Nephron (organoid): Measurements from ENCODE around the gene COL6A1.

Source experiments
- H3K27ac Mint-ChIP-seq, 3 experiments: 2 replicates each; pipeline ENCODE4 v1.8.0; 2020; ENCODE audit warnings: mixed read lengths in 3 of 3, mild to moderate bottlenecking in 2 of 3, moderate library complexity in 1 of 3
- H3K27me3 Mint-ChIP-seq: 2 replicates; pipeline ENCODE4 v1.8.0; 2021; ENCODE audit warnings: low read depth, mild to moderate bottlenecking, moderate library complexity, mixed read lengths
- H3K36me3 Mint-ChIP-seq: 2 replicates; pipeline ENCODE4 v1.8.0; 2020; ENCODE audit warnings: low read depth, mixed read lengths
- H3K4me1 Mint-ChIP-seq: 2 replicates; pipeline ENCODE4 v1.8.0; 2020; ENCODE audit warnings: mixed read lengths
- H3K4me3 Mint-ChIP-seq, 3 experiments: 2 replicates each; pipeline ENCODE4 v1.8.0; 2020; ENCODE audit warnings: mild to moderate bottlenecking in 3 of 3, mixed read lengths in 3 of 3, moderate library complexity in 2 of 3
- H3K9me3 Mint-ChIP-seq: 2 replicates; pipeline ENCODE4 v1.8.0; 2020; ENCODE audit warnings: mixed read lengths
- CTCF ChIP-seq, 3 experiments: fragments of 200-600 bp; sonication (generic); IDR thresholded peaks; one replicate each; pipeline ENCODE4 v1.5.0; 2021; ENCODE audit warnings: antibody characterized with exemption in 3 of 3; ENCODE audit not compliant: unreplicated experiment in 3 of 3

Gene COL6A1

GRCh38 chr21:45962531-45963231, 18.9 kb upstream of the COL6A1 start:
- no peak for TF ChIP-seq CTCF (IDR thresholded peaks at IDR 0.05; ENCODE audit: unreplicated experiment in 3 of 3)
- Mint-ChIP-seq H3K4me1 (peaks cover 16% of the 10 kb centered on the region), H3K4me3 (no peak overlapping the region), H3K27me3 (peaks cover 15% of the 10 kb centered on the region), H3K9me3 (peaks cover 38% of the 10 kb centered on the region), H3K27ac (peak overlapping the region in 2 of 3 experiments; percentile 24 to 44), H3K36me3 (peaks cover 11% of the 10 kb centered on the region)

GRCh38 chr21:45963232-45963570, 18.4 kb upstream of the COL6A1 start:
- Mint-ChIP-seq H3K27ac (peak overlapping the region in 2 of 3 experiments; percentile 24 to 44), H3K9me3 (peaks cover 38% of the 10 kb centered on the region), H3K27me3 (peaks cover 13% of the 10 kb centered on the region), H3K36me3 (peaks cover 11% of the 10 kb centered on the region), H3K4me3 (no peak overlapping the region), H3K4me1 (peaks cover 15% of the 10 kb centered on the region)
- no peak for TF ChIP-seq CTCF (IDR thresholded peaks at IDR 0.05; ENCODE audit: unreplicated experiment in 3 of 3)

GRCh38 chr21:45964649-45965048, 16.9 kb upstream of the COL6A1 start:
- TF ChIP-seq CTCF (IDR thresholded peaks at IDR 0.05; ENCODE audit: unreplicated experiment in 3 of 3) = no peak
- peaks cover 13% of the 10 kb centered on the region for H3K27me3 Mint-ChIP-seq
- H3K36me3 Mint-ChIP-seq = peaks cover 11% of the 10 kb centered on the region
- peaks cover 20% of the 10 kb centered on the region for H3K4me1 Mint-ChIP-seq
- peaks cover 34% of the 10 kb centered on the region for H3K9me3 Mint-ChIP-seq
- H3K27ac Mint-ChIP-seq = no peak overlapping the region
- no peak overlapping the region for H3K4me3 Mint-ChIP-seq

- Mint-ChIP-seq H3K9me3 (peaks cover 34% of the 10 kb centered on the region), H3K27ac (no peak overlapping the region), H3K4me3 (no peak overlapping the region), H3K27me3 (peaks cover 13% of the 10 kb centered on the region), H3K36me3 (peaks cover 11% of the 10 kb centered on the region), H3K4me1 (peaks cover 26% of the 10 kb centered on the region)
- no peak for TF ChIP-seq CTCF (IDR thresholded peaks at IDR 0.05; ENCODE audit: unreplicated experiment in 3 of 3)
These were observed 16.3 kb upstream of the COL6A1 start for GRCh38 chr21:45965084-45965809.

GRCh38 chr21:45966791-45967394, 14.7 kb upstream of the COL6A1 start:
- Mint-ChIP-seq H3K4me3 (no peak overlapping the region), H3K27ac (peak overlapping the region in 2 of 3 experiments; percentile 8 to 19), H3K9me3 (peaks cover 22% of the 10 kb centered on the region), H3K4me1 (peaks cover 26% of the 10 kb centered on the region), H3K36me3 (peaks cover 4% of the 10 kb centered on the region), H3K27me3 (peaks cover 6% of the 10 kb centered on the region)
- no peak for TF ChIP-seq CTCF (IDR thresholded peaks at IDR 0.05; ENCODE audit: unreplicated experiment in 3 of 3)
